Measurements from ENCODE around the gene SMAD5. TPM values are rescaled to one million over a fixed set of nuclear protein-coding genes. Genes with fewer than 3 reads are reported as not detected.

Gene SMAD5
- total RNA-seq, 1 experiment from 2014 or later, result 69.3 TPM

GRCh38 chr5:136141561-136141960 lies 8.9 kb downstream of the SMAD5 start:
- H3K79me2 ChIP-seq (ENCODE audit: insufficient read depth, low read length), result peaks cover 37% of the 10 kb centered on the region; the same call in 1 of the 2 replicates
- no peak overlapping the region for H3K18ac ChIP-seq (ENCODE audit: insufficient read length, low read depth, low read length)
- no peak overlapping the region for H3K4me2 ChIP-seq (ENCODE audit: insufficient read depth, insufficient read length, low read length)
- peaks cover 19 to 22% of the 10 kb centered on the region in 2 experiments for H3K4me1 Mint-ChIP-seq
- H3T11ph ChIP-seq (ENCODE audit: low read length), result no peak overlapping the region
- no peak overlapping the region for H2AK5ac ChIP-seq (ENCODE audit: insufficient read length, low read length)
- no peak overlapping the region for H3K56ac ChIP-seq (ENCODE audit: insufficient read length, low read depth, low read length)
- DNase-seq, result no peak
- H3K27me3 Mint-ChIP-seq (ENCODE audit: low read depth), result no peaks in the 10 kb centered on the region
- H3K9me3 Mint-ChIP-seq, result no peaks in the 10 kb centered on the region
- no peaks in the 10 kb centered on the region for H3K23me2 ChIP-seq (ENCODE audit: insufficient read length, low read depth, low read length, poor library complexity, severe bottlenecking)
- H3K14ac ChIP-seq (ENCODE audit: insufficient read depth, low read length), result no peak overlapping the region
- H2AFZ ChIP-seq (ENCODE audit: low read length), result no peak overlapping the region
- no peak overlapping the region for H2BK20ac ChIP-seq (ENCODE audit: low read depth, low read length, poor library complexity, severe bottlenecking)
- no peak overlapping the region for H3K4me3 Mint-ChIP-seq
- H3K23ac ChIP-seq (ENCODE audit: insufficient read length, low read depth, low read length), result no peak overlapping the region
- H3K79me1 ChIP-seq (ENCODE audit: insufficient read depth, low read depth, low read length, poor library complexity, severe bottlenecking), result peaks cover 5% of the 10 kb centered on the region
- no peaks in the 10 kb centered on the region for H3K9me3 ChIP-seq (ENCODE audit: control insufficient read depth, low read depth, low read length)
- H4K91ac ChIP-seq (ENCODE audit: insufficient read length, low read depth, low read length), result no peak overlapping the region
- no peak overlapping the region for H3K27ac ChIP-seq (ENCODE audit: insufficient read length, low read depth, low read length)
- no peak overlapping the region for H4K5ac ChIP-seq (ENCODE audit: insufficient read length, low read depth, low read length)
- H2BK12ac ChIP-seq (ENCODE audit: insufficient read length, low read depth, low read length), result no peak overlapping the region
- no peak overlapping the region for H3K9ac ChIP-seq (ENCODE audit: extremely low read depth, insufficient read length, low read length)
- no peaks in the 10 kb centered on the region for H4K20me1 ChIP-seq (ENCODE audit: control insufficient read depth, insufficient read depth, insufficient read length)
- H2BK120ac ChIP-seq (ENCODE audit: low read depth, low read length, poor library complexity, severe bottlenecking), result no peak overlapping the region
- no peaks in the 10 kb centered on the region; a peak in 1 of 7 replicates for H3K36me3 Mint-ChIP-seq (ENCODE audit: insufficient read depth in 1 of 3, low read depth in 3 of 3)
- H2BK15ac ChIP-seq (ENCODE audit: low read depth, low read length), result no peak overlapping the region
- H3K27me3 ChIP-seq (ENCODE audit: insufficient read depth, low read length), result no peaks in the 10 kb centered on the region
- no peak overlapping the region for H2BK5ac ChIP-seq (ENCODE audit: insufficient read length, low read length)
- no peaks in the 10 kb centered on the region; the same call in 1 of the 2 replicates for H3K4me1 ChIP-seq (ENCODE audit: insufficient read depth, low read length)
- TF ChIP-seq, protein P1, sequence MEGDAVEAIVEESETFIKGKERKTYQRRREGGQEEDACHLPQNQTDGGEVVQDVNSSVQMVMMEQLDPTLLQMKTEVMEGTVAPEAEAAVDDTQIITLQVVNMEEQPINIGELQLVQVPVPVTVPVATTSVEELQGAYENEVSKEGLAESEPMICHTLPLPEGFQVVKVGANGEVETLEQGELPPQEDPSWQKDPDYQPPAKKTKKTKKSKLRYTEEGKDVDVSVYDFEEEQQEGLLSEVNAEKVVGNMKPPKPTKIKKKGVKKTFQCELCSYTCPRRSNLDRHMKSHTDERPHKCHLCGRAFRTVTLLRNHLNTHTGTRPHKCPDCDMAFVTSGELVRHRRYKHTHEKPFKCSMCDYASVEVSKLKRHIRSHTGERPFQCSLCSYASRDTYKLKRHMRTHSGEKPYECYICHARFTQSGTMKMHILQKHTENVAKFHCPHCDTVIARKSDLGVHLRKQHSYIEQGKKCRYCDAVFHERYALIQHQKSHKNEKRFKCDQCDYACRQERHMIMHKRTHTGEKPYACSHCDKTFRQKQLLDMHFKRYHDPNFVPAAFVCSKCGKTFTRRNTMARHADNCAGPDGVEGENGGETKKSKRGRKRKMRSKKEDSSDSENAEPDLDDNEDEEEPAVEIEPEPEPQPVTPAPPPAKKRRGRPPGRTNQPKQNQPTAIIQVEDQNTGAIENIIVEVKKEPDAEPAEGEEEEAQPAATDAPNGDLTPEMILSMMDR (conservative IDR thresholded peaks at IDR 0.05), result no peak
- H3K4ac ChIP-seq (ENCODE audit: low read depth, low read length), result no peak overlapping the region
- no peak overlapping the region for H3K27ac Mint-ChIP-seq
- H4K8ac ChIP-seq (replicated peaks; ENCODE audit: insufficient read length, low read depth, low read length), result no peak overlapping the region

Measured in H9 (cell line).